Kidney capillary endothelial cell (primary cell): Measurements from ENCODE around the gene NRXN3.

ENCODE experiments used
- DNase-seq: peaks from one replicate; pipeline ENCODE4 v3.0.0-alpha.2; 2018; ENCODE audit warnings: low spot score

Gene NRXN3

GRCh38 chr14:79287976-79288375 is 1117.8 kb downstream of the NRXN3 start:
- no peak for DNase-seq

GRCh38 chr14:79293482-79294177 is 1123.5 kb downstream of the NRXN3 start:
- no peak for DNase-seq

GRCh38 chr14:79294499-79294898 is 1124.3 kb downstream of the NRXN3 start:
- no peak for DNase-seq

- no peak for DNase-seq
Observed at GRCh38 chr14:79295385-79295784, 1125.2 kb downstream of the NRXN3 start.

GRCh38 chr14:79298373-79298772 is 1128.2 kb downstream of the NRXN3 start:
- no peak for DNase-seq

- DNase-seq = no peak
Observed at GRCh38 chr14:79299162-79299561, 1129.0 kb downstream of the NRXN3 start.

GRCh38 chr14:79304279-79304678 is 1134.1 kb downstream of the NRXN3 start:
- DNase-seq = no peak

DNA sequence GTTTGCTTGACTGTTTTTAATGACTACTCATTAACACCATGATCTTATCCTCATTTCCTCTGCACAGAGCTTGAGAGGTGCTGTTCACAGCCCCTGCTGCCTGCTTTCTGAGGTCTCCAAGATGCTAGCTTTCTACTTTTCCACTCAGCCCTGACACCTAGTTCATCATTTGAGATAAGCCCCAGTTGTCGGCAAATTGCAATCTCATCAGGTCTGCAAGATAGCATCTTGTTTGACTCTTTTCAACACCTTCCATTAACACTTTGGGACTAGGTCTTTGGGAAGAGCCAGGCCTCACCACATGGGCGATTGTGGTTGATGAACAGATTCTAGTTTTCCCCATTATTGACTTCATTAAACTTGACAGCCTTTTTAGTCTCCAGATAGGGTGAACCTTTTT is 1136.4 kb downstream of the NRXN3 start:
- no peak for DNase-seq

- DNase-seq = peak; percentile 5
Observed at GRCh38 chr14:79318371-79318770, 1148.2 kb downstream of the NRXN3 start.

GRCh38 chr14:79320561-79320960 is 1150.4 kb downstream of the NRXN3 start:
- DNase-seq = no peak

DNA sequence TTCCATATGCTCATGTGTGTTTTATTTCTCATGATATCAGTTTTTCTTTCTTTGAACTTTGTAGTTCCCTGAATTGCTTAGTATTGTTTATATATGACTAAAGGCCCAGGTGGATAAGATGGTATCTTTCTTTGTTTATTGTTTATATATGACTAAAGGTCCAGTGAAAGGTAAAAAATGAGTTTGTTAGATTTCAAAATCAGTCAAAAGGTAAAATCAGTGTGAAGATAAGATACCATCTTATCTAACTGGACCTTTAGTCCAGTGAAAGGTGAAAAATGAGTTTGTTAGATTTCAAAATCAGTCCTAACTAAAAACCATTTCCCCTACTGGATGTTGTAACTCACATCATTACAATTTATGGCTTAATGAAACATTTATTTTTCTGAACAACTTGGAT is 1150.9 kb downstream of the NRXN3 start:
- DNase-seq = no peak

GRCh38 chr14:79325071-79325470 is 1154.9 kb downstream of the NRXN3 start:
- DNase-seq = no peak

DNA sequence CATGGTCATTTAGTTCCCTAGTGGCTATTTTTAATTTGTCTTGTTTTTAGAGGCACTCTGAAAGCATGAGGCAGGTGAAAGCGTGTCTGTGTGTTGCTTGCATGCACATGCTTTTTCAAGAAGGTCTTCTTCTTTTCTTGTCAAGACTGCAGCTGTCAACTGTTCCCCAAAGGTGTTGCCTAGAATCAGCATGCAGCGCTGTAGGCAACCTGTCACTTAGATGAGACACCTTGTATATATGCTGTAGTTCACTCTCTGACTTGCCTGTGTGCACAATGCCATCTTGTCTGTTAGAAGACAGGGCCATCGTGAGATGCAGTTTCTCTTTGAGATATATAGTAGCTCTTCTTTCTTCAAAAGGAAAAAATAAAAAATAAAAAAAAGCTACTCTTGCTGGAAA is 1155.4 kb downstream of the NRXN3 start:
- no peak for DNase-seq

GRCh38 chr14:79328863-79329262 is 1158.7 kb downstream of the NRXN3 start:
- peak; percentile 10 for DNase-seq

- no peak for DNase-seq
Observed at GRCh38 chr14:79331830-79332229, 1161.7 kb downstream of the NRXN3 start.

DNA sequence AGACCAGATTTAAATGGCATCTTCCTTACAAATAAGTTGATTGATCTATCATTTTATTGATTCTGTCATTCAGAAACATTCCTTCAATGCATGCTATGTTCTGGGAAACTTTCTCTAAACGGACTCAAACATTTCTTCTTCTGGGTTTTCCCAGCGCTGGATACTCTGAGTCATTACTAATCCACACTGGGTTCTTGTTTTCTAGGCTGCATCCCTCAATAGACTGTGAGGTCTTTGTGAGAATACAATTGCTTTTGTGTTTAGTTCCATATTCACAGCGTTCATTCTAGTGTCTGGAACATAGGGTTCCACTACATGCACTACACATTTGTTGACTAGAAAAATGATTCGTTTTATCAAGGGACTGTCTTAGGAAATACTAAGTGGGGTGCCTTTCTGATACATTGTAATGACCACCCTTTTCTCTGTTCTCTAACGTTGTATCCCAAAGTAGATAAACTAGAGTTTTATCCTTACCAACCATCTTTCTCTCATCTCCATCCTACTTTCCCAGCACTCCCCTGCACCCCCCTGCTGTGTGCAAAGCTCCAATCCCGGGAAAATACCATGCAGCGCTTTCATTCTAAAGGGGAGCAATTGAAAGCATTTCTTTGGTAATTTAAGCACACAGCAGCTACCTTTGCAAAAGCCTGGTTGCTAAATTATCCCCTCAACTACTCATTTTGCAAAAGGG is 1162.5 kb downstream of the NRXN3 start:
- no peak for DNase-seq

GRCh38 chr14:79333198-79333546 is 1163.0 kb downstream of the NRXN3 start:
- DNase-seq = no peak

DNA sequence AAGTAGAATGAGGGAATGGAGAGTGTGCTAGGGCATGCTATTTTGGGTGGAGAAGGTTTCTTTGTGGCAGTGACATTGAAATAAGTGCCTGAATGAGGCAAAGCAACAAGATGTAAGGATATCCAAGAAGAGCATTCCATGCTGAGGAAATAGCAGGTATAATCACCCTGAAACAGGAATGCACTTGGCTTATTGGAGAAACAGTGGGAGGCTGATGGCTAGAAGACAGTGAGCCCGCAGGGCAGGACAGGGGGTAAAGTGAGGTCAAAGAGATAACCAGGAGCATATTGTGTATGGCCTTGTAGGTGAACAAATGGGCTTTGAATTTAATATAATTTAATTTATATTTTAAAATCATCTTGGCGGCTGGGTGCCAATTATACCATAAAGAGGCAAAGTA is 1164.1 kb downstream of the NRXN3 start:
- DNase-seq = no peak

- no peak for DNase-seq
Observed at GRCh38 chr14:79337761-79338160, 1167.6 kb downstream of the NRXN3 start.

- DNase-seq = no peak
Observed at GRCh38 chr14:79342942-79343341, 1172.8 kb downstream of the NRXN3 start.

- DNase-seq = no peak
Observed at GRCh38 chr14:79351011-79351410, 1180.8 kb downstream of the NRXN3 start.

DNA sequence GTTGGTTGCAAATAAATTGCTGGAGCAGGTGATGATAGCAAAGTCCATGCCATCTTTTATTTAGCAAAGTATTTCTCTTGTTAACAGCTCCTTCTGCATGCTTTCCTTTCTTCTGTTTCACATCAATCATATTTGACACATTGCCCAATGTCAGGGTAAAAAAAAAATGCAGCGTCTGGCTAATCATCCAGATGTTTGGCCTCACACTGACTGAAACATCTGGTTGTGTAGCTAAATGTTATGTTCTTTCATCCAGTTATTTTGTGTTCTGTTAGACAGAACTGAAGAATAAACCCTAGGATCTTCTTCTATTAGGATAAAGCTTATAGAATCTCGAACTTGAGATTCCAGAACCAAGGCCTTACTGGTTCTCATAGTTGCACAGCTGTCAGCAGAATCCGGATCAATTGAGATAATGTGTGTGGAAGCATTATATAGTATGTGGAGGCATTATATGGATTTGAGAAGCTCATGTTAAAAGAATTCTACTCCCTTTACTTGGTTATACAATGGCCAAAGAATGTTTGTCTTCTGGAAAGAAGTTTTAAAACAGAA is 1182.0 kb downstream of the NRXN3 start:
- DNase-seq = no peak

DNA sequence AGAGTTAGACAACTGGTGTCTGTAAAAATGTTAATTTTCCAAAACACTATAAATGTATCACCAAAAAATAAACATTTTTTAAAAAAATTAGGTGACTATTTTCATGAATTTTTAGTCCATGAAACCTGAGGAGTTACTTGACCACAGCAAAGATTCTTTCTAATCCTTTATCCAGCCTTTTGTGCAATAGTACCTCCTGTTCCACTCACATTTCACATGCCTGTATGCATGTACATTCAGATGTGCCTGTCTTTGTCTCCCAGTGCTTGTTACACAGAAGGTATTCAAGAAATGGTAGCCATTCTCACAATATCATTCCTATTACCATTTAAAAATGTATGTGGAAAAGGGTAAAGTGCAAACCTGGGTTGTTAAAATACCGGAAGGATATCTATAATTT is 1184.2 kb downstream of the NRXN3 start:
- no peak for DNase-seq

- no peak for DNase-seq
Observed at GRCh38 chr14:79356040-79356439, 1185.9 kb downstream of the NRXN3 start.
